Neuronal stem cell (in vitro differentiated cells): ENCODE results near the gene PPDPF.
"Not testable (repeated sequence)": the region's sequence is repeated elsewhere in the genome, so short reads cannot be mapped to it uniquely, and the experiment has no call there.

ENCODE experiments used
- DNase-seq: peaks from one replicate; pipeline ENCODE4 v3.0.0-alpha.2; 2013; ENCODE audit warnings: low spot score
- H2AFZ ChIP-seq: one replicate; pipeline ENCODE4 v1.6.1; 2013; ENCODE audit warnings: mild to moderate bottlenecking, low read length, inconsistent platforms
- H2AK5ac ChIP-seq: 2 replicates; pipeline ENCODE4 v1.6.1; 2013; ENCODE audit warnings: low read depth, mild to moderate bottlenecking, inconsistent platforms, low read length, moderate library complexity, mixed read lengths
- H2BK120ac ChIP-seq: 2 replicates; pipeline ENCODE4 v1.6.1; 2013; ENCODE audit warnings: low read depth, mild to moderate bottlenecking, inconsistent platforms, low read length, moderate library complexity, mixed read lengths
- H2BK12ac ChIP-seq: one replicate; pipeline ENCODE4 v1.6.1; 2013; ENCODE audit warnings: low read length, inconsistent platforms
- H2BK15ac ChIP-seq: 2 replicates; pipeline ENCODE4 v1.6.1; 2013; ENCODE audit warnings: mild to moderate bottlenecking, low read length, inconsistent platforms, mixed read lengths
- H2BK5ac ChIP-seq: one replicate; pipeline ENCODE4 v1.6.1; 2013; ENCODE audit warnings: inconsistent platforms, mild to moderate bottlenecking, low read length, moderate library complexity
- H3K14ac ChIP-seq: one replicate; pipeline ENCODE4 v1.6.1; 2013; ENCODE audit warnings: low read length, inconsistent platforms
- H3K18ac ChIP-seq: 2 replicates; pipeline ENCODE4 v1.6.1; 2013; ENCODE audit warnings: low read length, inconsistent platforms
- H3K23ac ChIP-seq: 2 replicates; pipeline ENCODE4 v1.6.1; 2013; ENCODE audit warnings: low read depth, mild to moderate bottlenecking, mixed read lengths, low read length, inconsistent platforms; ENCODE audit not compliant: poor library complexity
- H3K27ac ChIP-seq: replicated peaks from 3 replicates; pipeline ENCODE4 v1.5.1; 2013; ENCODE audit warnings: low read length, inconsistent platforms
- H3K27me3 ChIP-seq, 3 experiments: 2 replicates each; pipeline ENCODE4 v1.6.1; 2013; ENCODE audit warnings: low read length in 3 of 3, mild to moderate bottlenecking in 2 of 3, inconsistent platforms in 1 of 3, low read depth in 1 of 3, mixed read lengths in 1 of 3, moderate library complexity in 1 of 3; ENCODE audit not compliant: control insufficient read depth in 3 of 3, insufficient read depth in 3 of 3
- H3K36me3 ChIP-seq, 2 donors: replicated peaks in 1 of 2; 2 replicates each; pipeline ENCODE4 v1.6.1; 2013; ENCODE audit warnings: low read length in 2 of 2; ENCODE audit not compliant: control insufficient read depth in 2 of 2, insufficient read depth in 2 of 2
- H3K4ac ChIP-seq: 2 replicates; pipeline ENCODE4 v1.6.1; 2013; ENCODE audit warnings: inconsistent platforms, mild to moderate bottlenecking, low read length, moderate library complexity
- H3K4me1 ChIP-seq, 2 donors: 1 replicate in 1 of 2; 2 replicates in 1 of 2; pipeline ENCODE4 v1.6.1; 2013; ENCODE audit warnings: low read length in 2 of 2, low read depth in 1 of 2; ENCODE audit not compliant: control insufficient read depth in 2 of 2, insufficient read depth in 1 of 2
- H3K4me2 ChIP-seq: one replicate; pipeline ENCODE4 v1.6.1; 2013; ENCODE audit warnings: mild to moderate bottlenecking, low read length, inconsistent platforms; ENCODE audit not compliant: insufficient read depth, poor library complexity, severe bottlenecking
- H3K4me3 ChIP-seq, 2 donors: 2 replicates each; pipeline ENCODE4 v1.5.1; 2013; ENCODE audit warnings: low read length in 2 of 2, mild to moderate bottlenecking in 2 of 2, inconsistent platforms in 1 of 2, moderate library complexity in 1 of 2
- H3K79me1 ChIP-seq: one replicate; pipeline ENCODE4 v1.6.1; 2013; ENCODE audit warnings: low read depth, mild to moderate bottlenecking, inconsistent platforms, low read length, moderate library complexity
- H3K9ac ChIP-seq: one replicate; pipeline ENCODE4 v1.6.1; 2013; ENCODE audit warnings: mild to moderate bottlenecking, low read depth, low read length, inconsistent platforms; ENCODE audit not compliant: poor library complexity
- H3K9me3 ChIP-seq, 2 donors: replicated peaks in 1 of 2; 2 replicates each; pipeline versions ENCODE3 to v1.6.1; 2013; ENCODE audit warnings: low read length in 2 of 2, mild to moderate bottlenecking in 2 of 2, inconsistent platforms in 1 of 2, low read depth in 1 of 2, mixed read lengths in 1 of 2, moderate library complexity in 1 of 2; ENCODE audit not compliant: control insufficient read depth in 2 of 2, insufficient read depth in 1 of 2
- H4K8ac ChIP-seq: one replicate; pipeline ENCODE4 v1.6.1; 2013; ENCODE audit warnings: low read depth, mild to moderate bottlenecking, inconsistent platforms, low read length, moderate library complexity
- H4K91ac ChIP-seq: one replicate; pipeline ENCODE4 v1.6.1; 2013; ENCODE audit warnings: low read length, low read depth, mild to moderate bottlenecking, inconsistent platforms; ENCODE audit not compliant: poor library complexity
- WGBS, 2 donors: extraction: QIAGEN DNeasy Blood & Tissue Kit; methylation state at CpG; one replicate each; pipeline ENCODE4 v1.1.7; 2013; ENCODE audit warnings: missing lambda C conversion rate in 2 of 2, mixed read lengths in 1 of 2; ENCODE audit not compliant: insufficient read length in 2 of 2, insufficient replicate concordance in 1 of 2; ENCODE audit errors: extremely low coverage in 2 of 2; 5-methylcytosine and 5-hydroxymethylcytosine counted together

The PPDPF gene

GRCh38 chr20:63557481-63557891 lies 36.9 kb downstream of the PPDPF start:
- Histone ChIP-seq H3K9ac (peak overlapping the region; percentile 70), H2BK120ac (peak overlapping the region; percentile 72), H3K18ac (peak overlapping the region; percentile 93), H3K27me3 (no peaks in the 10 kb centered on the region), H3K14ac (peak overlapping the region; percentile 97), H2BK15ac (peak overlapping the region; percentile 26), H2BK5ac (peak overlapping the region; percentile 53), H3K9me3 (no peaks in the 10 kb centered on the region), H3K36me3 (no peaks in the 10 kb centered on the region), H4K8ac (peak overlapping the region; percentile 65), H4K91ac (no peak overlapping the region), H3K4me1 (peaks cover 15 to 18% of the 10 kb centered on the region in 2 donors), H2AK5ac (peak overlapping the region; percentile 97), H3K4ac (peak overlapping the region; percentile 84), H3K79me1 (peaks cover 2% of the 10 kb centered on the region), H3K4me2 (no peak overlapping the region), H2BK12ac (peak overlapping the region; percentile 73), H3K23ac (peak overlapping the region; percentile 80), H2AFZ (no peak overlapping the region), H3K4me3 (no peak overlapping the region), H3K27ac (no peak overlapping the region)
- no peak for DNase-seq
- WGBS, 2 donors = no CpG with 5 or more reads among the region's 19 CpGs

GRCh38 chr20:63558804-63559484 lies 38.4 kb downstream of the PPDPF start:
- no peak overlapping the region for H3K18ac ChIP-seq
- H3K4me3 ChIP-seq = no peak overlapping the region
- no peak overlapping the region for H2BK5ac ChIP-seq
- no peak overlapping the region for H3K9ac ChIP-seq
- H3K4me2 ChIP-seq = no peak overlapping the region
- H3K14ac ChIP-seq = no peak overlapping the region
- H3K79me1 ChIP-seq = peaks cover 2% of the 10 kb centered on the region
- H2BK120ac ChIP-seq = no peak overlapping the region
- no peaks in the 10 kb centered on the region for H3K9me3 ChIP-seq
- no peaks in the 10 kb centered on the region for H3K36me3 ChIP-seq
- no peak for DNase-seq
- H2BK12ac ChIP-seq = peak overlapping the region; percentile 58
- H4K8ac ChIP-seq = peak overlapping the region; percentile 65
- H4K91ac ChIP-seq = no peak overlapping the region
- no CpG with 5 or more reads among the region's 14 CpGs for WGBS, 2 donors
- H2AFZ ChIP-seq = no peak overlapping the region
- H3K4ac ChIP-seq = no peak overlapping the region
- H2BK15ac ChIP-seq = no peak overlapping the region
- no peaks in the 10 kb centered on the region for H3K27me3 ChIP-seq
- H3K27ac ChIP-seq = no peak overlapping the region
- peaks cover 15 to 18% of the 10 kb centered on the region in 2 donors for H3K4me1 ChIP-seq
- H3K23ac ChIP-seq = no peak overlapping the region
- H2AK5ac ChIP-seq = no peak overlapping the region

DNA sequence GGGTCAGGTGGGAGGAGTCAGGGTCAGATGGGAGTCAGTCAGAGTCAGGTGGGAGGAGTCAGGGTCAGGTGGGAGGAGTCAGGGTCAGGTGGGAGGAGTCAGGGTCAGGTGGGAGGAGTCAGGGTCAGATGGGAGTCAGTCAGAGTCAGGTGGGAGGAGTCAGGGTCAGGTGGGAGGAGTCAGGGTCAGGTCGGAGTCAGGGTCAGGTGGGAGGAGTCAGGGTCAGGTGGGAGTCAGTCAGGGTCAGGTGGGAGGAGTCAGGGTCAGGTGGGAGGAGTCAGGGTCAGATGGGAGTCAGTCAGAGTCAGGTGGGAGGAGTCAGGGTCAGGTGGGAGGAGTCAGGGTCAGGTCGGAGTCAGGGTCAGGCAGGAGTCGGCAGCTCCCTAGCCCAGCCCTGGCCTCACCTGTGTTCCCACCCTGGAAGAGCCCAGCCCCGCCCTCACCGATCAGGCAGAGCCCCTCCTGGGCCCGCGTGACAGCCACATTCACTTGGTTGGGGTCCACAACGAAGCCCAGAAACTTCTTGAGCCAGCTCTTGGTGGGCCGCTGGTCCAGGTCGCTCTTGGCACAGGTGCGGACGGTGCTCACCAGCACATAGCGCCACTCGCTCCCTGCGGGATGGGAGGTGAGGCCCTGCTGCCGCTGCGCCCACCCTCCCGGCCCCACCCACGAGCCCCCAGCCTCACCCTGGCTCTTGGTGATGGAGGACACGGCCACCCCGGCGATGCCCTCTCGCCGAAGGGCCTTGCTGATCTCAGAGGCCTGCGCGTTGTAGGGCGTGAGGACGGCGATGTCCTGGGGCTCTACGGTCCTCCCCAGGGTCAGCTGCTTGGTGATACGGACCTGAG lies 39.1 kb downstream of the PPDPF start:
- H2AFZ ChIP-seq, H2BK15ac ChIP-seq, H3K4me2 ChIP-seq, H4K91ac ChIP-seq, H3K4me3 ChIP-seq, H3K27me3 ChIP-seq, H3K79me1 ChIP-seq, H3K18ac ChIP-seq, DNase-seq, H4K8ac ChIP-seq, H3K27ac ChIP-seq, H3K36me3 ChIP-seq, H3K9ac ChIP-seq, H3K9me3 ChIP-seq, H2BK5ac ChIP-seq, H3K14ac ChIP-seq, H2BK12ac ChIP-seq, H2BK120ac ChIP-seq: not testable (repeated sequence)
- H3K4ac ChIP-seq = peak overlapping the region; percentile 66
- H3K4me1 ChIP-seq = peaks cover 9 to 13% of the 10 kb centered on the region in 2 donors
- peak overlapping the region; percentile 92 for H2AK5ac ChIP-seq
- WGBS, 2 donors = no CpG with 5 or more reads among the region's 31 CpGs
- H3K23ac ChIP-seq = peak overlapping the region; percentile 65

GRCh38 chr20:63560333-63560805 lies 39.8 kb downstream of the PPDPF start:
- no peak overlapping the region for H2BK15ac ChIP-seq
- H3K9me3 ChIP-seq = no peaks in the 10 kb centered on the region
- peaks cover 3% of the 10 kb centered on the region for H3K79me1 ChIP-seq
- H2AK5ac ChIP-seq = peak overlapping the region; percentile 92
- H3K4me3 ChIP-seq = no peak overlapping the region
- H3K23ac ChIP-seq = peak overlapping the region; percentile 65
- H3K18ac ChIP-seq = no peak overlapping the region
- no peak overlapping the region for H3K4ac ChIP-seq
- peaks cover 8 to 11% of the 10 kb centered on the region in 2 donors for H3K4me1 ChIP-seq
- no peak overlapping the region for H3K9ac ChIP-seq
- no peak overlapping the region for H2BK120ac ChIP-seq
- no peak overlapping the region for H3K4me2 ChIP-seq
- no peaks in the 10 kb centered on the region for H3K36me3 ChIP-seq
- no CpG with 5 or more reads among the region's 16 CpGs for WGBS, 2 donors
- no peak overlapping the region for H4K8ac ChIP-seq
- H3K14ac ChIP-seq = no peak overlapping the region
- H2AFZ ChIP-seq = no peak overlapping the region
- H4K91ac ChIP-seq = no peak overlapping the region
- H3K27ac ChIP-seq = no peak overlapping the region
- no peak overlapping the region for H2BK5ac ChIP-seq
- DNase-seq = no peak
- no peaks in the 10 kb centered on the region for H3K27me3 ChIP-seq
- H2BK12ac ChIP-seq = no peak overlapping the region
